HG03520 (cell line): ENCODE measurements around the gene MST1.
A peak's percentile ranks its signal among the peaks of the same experiment; 100 is the strongest.
"Not testable (repeated sequence)": the region's sequence is repeated elsewhere in the genome, so short reads cannot be mapped to it uniquely, and the experiment has no call there.

Experiments
- ATAC-seq: cut with Tn5 transposase; IDR thresholded peaks from one replicate; pipeline ENCODE4 v1.9.1; 2021; ENCODE audit warnings: mild to moderate bottlenecking, moderate library complexity; ENCODE audit not compliant: unreplicated experiment

MST1 gene

DNA sequence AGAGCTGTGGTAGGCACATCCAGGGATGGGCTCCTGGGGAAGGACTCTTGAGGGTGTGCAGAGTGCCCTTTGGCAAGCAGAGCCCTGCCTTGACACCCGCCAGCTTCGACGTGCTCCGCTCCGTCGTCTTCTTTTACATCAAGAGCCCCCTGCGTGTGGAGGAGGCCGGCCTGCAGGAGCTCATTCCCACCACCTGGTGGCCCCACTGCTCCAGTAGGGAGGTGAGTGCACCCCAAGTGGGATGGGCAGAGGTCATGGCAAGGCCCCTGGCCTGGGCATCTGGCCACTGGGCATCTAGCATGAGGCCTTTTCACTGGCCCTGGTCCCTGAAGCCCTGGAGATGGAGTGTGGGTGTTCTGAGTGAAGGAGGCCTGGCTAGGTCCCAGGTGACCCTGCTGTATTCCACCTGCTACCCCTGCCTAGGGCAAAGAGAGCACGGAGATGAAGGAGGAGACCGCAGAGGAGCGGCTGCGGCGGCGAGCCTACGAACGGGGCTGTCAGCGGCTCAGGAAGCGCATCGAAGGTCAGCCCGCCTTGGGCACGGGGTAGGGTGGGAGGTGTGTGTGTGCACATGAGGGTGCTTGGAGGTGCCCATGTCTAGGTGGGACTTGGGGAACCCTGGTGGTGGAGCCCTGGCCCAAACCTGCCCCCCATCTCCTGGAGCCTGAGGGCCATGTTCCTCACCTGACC, 12.3 kb upstream of the MST1 start:
- no peak for ATAC-seq

DNA sequence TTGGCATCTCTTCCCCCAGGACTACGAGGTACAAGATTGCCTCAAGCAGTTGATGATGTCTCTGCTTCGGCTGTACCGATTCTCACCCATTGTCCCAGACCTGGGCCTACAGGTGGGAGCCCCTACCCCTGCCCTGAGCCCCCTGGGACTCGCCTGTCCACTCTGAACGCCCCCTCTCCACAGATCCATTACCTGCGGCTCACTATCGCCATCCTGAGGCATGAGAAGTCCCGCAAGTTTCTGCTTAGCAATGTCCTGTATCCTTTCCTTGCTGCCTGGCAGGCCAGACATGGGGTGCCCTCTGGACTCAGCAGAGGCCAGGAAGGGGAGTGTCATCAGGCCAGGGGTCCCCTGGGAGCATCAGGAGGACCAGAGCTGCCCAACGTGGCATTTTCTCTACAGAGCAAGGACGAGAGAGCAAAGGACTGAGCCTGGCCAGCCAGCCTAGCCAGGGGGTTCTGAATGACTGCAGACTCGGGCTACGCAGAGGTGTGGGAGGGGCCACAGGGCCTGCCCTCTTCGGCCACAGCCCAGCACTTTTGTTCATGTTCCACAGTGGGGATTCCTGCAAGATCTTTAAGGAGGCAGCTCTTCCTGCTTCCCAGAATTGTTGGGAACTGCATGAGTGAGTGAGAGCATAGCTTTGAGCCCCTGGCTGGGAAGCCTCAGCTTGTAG, 11.3 kb upstream of the MST1 start:
- no peak for ATAC-seq

DNA sequence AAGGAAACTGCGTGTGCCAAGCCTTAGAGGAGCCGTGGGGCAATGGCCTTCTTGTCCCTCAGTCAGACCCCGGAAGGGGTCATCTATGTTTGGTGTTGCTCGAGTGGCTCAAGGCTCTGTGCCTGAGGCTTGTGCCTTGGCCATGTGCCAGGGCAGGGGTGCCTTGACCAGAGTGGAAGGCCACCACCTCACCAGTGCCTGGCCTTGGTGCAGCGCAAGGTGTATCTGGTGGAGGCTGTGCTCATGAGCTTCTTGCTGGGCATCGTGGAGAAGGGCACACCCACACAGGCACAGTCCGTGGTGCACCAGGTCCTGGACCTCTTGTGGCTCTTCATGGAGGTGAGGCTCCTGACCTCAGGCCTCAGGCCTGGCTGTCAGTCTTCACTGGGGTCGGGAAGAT, 10.7 kb upstream of the MST1 start:
- ATAC-seq = no peak

DNA sequence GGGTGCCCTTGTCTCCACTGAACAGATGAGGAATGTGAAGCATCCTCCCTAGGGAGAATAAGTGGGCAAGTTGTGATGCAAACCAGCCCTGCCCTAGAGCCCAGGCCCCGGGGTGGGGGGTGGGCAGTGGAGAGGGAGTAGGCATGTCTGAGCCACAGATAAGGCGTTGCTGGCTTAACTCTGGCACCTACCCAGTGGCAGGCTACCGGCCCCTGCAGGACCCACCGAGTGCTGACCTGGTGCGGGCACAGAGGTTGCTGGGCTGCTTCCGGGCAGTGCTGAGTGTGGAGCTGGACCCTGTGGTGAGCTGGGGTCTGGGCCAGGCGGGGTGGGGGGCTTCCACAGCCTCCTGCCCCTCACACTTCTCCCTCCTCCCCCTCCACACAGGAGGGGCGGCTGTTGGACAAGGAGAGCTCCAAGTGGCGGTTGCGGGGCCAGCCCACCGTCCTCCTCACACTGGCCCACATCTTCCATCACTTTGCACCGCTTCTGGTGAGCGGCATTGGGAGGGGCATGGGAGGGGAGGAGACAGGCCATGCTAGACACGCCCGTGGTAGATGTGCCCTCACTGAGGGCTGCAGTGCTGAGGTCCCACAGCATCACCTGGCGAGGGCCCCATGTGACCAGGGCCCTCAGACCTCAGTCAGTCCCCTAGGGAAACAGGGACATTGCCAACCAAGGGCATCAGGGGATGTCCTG, 10.2 kb upstream of the MST1 start:
- no peak for ATAC-seq

DNA sequence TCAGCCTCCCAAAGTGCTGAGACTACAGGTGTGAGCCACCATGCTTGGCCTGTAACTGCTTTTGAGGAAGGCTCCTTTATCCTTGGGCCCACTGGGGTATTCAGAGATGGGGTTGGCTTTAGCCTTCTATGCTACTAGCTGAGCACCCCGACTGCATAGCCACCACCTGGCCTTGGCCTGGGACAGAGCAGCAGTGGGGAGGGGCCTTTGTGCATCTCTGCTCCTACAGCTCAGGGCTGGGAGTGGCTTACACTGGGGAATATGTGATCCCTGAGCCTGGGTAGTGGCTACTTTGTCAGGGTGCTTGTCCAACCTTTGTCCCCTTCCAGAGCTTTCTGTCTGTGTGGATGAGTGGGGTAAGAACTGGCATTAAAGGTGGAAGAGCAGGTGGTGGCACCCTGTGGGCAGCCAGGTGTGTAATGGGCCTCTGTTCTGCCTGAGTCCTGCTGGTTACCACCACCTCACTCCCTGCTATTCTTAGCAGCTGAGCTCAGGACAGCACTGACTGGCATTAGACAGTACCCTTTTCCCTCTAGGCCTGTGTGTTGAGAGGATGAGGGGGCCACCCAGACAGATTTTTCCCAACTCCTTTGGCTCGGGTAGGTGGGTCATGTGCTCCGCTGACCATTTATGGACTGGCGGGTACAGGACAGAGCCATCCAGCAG, 6.2 kb upstream of the MST1 start:
- ATAC-seq = not testable (repeated sequence)

DNA sequence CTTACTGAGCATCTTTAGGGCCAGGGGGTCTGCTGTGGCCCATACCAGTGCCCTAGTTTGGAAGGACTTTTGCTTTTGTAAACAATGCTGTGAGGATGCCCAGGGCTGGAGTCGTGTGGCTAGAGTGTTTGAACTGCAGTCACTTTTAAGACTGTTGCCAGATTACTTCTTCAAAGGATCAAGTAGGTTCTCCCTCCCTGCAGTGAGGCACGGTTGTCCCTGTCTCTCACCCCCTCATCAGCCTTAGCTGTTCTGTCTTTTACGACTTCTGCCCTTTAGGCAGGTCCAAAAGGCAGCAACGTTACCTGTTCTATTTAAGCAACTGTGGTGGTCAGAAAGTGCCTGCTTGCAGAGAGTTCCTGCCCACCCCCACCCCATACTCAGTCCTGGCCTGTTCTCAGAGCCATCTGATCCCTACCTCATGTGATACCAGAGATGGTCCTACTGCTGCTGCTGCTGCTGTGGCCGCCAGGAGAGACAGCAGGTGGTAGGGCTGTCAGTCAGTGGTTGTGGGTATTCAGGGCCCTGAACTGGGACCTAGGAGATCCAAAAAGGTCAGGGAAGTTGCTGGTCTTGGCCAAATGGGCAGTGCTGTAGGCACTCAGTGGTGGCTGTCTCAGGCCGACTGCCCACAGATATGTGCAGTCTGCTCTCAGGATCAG, 5.3 kb upstream of the MST1 start:
- not testable (repeated sequence) for ATAC-seq

DNA sequence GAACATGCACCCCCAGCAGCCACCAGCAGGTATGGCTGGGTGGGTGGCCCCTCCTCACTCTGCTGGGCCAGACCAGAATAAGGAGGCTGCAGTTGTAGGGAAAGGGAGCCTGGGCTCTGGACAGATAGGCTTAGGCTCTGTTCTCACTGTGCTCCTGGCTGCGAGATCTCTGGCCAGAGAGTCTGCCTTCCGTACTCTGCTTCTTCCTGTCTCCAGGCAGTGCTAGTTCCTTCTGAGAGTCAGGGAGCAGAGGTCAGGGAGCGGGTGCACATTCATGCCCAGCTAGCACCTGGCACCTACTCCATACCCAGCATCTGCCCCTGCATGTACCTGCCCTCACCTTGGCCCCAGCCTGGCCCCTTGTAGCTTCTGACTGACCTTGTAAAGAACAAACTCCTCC, 2.2 kb upstream of the MST1 start:
- ATAC-seq = not testable (repeated sequence)

DNA sequence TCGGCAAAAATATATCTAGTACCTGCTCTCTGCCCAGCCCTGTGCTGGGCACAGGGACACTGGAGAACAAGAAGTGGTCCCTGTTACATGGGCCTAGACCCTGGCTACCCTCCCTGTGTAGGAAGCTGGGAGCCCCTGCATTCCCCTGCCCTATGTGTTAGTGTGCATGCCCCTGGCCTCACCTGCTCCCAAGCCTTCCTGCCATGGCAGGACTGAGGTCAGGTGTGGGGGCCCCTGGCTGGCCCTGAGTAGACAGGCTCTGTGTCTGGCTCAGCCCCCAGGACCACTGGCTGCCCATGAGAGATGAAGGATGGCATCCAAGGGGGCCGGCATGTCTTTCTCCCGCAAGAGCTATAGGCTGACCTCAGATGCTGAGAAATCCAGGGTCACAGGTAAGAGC, 1.6 kb upstream of the MST1 start:
- ATAC-seq = not testable (repeated sequence)

DNA sequence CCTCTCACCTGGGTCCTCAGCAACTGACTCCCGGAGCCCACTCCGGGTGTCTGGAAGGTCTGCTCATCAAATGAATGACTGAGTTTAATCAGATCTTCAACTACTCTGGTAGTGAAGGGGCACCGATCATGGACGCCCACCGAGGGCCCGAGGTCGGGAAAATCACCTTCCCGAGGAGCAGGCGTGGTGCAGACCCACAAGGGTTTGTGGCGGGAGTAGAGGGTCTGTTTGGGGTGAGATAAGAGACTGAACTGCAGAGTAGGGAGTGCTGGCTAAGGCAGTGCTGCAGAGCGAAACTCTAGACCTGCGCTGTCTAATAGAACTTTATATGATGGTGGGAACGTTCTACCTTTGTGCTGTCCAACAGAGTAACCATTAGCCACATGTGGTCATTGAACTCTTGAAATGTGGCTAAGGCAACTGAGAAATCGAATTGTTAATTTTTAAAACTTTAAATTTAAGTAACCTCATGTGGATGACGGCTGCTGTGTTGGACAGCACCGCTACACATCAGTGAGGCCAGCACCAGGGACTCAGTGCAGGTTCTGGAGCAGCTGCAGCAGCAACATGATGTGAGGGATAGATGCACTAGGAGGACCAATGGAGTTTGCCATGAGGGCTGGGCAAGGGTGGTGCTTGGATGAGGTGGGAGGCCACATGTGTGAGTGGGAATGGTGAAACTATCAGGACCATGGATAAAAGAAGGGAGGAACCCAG, 792 bp upstream of the MST1 start:
- ATAC-seq = not testable (repeated sequence)

DNA sequence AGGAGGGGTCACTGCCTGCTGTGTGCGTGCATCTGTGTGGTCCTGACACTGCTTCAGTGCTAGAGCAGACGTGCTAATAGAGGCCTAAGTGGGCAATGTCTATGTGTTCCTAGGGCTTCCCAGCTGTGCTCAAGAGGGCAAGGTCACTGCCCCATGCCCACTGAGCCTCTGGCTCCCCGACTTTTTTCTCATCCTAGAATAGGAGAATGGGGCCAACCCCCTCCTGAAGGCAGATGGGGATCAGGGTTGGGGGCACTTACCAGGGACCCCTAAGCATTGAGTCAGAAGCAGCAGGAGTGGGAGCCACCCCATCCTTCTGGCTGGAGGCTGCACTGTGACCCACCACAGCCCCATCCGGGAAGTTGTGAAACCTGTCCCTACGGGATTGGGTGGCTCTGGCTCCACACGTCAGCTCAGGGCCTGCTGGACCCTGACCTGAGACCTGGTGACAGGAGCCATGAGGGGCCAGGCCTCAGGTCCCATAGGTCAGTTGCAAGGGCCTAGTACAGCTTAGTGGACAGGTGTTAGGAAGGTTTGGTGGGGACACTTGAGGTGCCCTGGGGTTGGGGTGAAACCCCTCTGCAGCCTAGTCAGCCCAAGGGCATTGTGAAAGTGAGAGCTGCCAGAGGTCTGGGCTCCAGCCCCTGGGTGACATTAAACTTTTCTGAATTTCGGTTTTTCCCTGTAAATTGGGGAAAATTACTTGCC, 782 bp downstream of the MST1 start:
- ATAC-seq = peak; percentile 4

DNA sequence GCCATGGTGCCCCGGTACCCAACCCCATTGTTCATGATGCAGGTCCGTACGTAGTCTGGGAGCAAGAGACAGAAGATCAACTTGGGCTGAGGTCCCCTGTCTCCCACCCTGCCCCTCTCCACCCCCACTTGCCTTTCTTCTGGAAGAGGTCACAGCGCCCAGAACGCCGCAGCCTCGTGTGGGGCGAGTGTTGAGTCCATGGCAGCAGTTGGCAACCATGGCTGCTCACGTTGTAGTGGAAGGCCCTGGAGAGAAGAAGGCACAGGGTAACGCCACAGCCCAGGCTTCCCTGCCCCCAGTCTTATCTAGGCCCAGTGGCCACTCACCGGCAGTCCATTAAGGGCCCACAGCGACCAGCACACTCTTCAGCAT, 1.9 kb downstream of the MST1 start:
- ATAC-seq = not testable (repeated sequence)

DNA sequence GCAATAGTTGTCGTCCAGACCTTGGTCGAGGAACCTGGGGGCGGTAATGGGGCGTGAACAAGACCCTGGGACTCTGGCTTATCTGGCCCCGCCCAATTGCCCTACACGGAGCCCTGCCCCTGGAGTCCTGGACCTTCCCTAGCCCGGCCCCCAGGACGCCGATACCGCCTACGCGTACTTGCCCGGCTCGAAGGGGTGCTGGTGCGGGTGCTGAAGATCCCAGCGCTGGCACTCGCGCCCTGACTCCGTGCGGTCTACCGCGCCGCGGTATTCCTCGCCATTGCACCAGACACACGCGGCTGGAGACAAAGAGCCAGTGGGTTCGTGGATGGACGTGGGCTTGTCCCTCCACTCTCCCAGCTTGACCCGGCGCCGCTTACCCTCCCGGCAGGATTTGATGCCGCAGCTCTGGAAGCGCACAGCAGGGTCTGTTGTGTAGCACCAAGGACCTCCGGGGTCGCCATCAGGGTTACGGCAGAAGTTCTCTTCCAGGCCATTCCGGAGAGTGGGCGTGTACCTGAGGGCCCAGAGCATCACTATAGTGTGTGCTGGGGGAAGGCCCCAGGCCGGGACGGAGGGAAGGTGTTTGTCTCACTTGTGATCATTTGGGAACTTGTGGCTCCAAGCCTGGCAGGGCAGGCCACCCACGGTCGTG, 2.4 kb downstream of the MST1 start:
- not testable (repeated sequence) for ATAC-seq

DNA sequence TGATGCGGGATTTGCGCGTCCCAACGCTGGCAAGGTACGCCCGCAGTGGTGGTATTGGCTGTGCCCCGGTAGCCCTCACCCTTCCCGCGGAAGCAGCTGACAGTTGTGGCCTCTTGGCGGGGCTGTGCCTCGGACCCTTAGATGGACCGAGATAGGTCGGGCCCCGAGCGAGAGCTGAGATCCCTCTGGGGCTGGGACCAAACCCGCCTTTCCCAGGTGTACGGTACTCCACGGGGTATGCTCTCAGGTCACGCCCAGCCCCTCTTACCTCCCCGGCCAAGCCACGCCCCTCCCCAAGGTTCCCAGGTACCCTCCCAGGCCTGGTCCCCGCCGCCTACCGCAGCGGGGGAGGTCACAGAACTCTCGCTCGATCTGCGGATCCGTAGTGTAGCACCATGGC, 2.9 kb downstream of the MST1 start:
- not testable (repeated sequence) for ATAC-seq

DNA sequence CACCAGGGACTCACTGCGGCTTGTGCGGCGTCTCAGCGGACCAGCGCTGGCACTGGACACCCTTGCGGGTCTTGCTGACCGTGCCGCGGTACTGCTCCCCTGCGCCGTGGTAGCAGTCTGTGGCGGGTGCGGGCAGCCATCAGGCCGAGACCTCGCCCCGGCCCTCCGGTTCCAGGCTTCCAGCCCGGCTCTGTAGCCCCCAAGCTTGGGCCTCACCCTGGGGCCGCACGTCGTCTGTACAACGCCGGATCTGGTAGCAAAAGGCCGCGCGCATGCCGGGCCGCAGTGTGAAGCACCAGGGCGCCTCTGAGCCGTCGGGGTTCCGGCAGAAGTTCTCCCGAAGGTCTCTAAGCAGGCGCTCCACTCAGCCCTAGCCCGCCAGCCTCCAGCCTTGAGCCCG, 3.4 kb downstream of the MST1 start:
- not testable (repeated sequence) for ATAC-seq

DNA sequence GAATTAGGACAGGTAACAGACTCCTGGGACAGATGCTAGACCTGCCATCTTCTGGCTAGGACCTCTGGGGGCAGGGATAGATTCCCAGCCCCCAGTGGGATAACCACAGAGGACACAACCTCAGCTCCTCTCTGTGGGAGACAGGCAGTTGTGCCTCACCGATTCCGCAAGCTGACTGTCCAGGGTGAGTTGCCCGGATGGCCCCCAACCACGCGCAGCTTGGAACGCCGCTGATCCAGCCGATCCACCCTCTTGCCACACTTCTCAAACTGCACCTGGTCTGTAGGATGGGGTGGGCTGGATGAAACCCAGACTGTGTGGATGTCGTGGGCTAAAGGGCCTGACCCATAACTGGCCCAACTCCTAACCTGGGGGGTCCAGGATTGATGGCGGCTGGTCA, 4.2 kb downstream of the MST1 start:
- not testable (repeated sequence) for ATAC-seq

DNA sequence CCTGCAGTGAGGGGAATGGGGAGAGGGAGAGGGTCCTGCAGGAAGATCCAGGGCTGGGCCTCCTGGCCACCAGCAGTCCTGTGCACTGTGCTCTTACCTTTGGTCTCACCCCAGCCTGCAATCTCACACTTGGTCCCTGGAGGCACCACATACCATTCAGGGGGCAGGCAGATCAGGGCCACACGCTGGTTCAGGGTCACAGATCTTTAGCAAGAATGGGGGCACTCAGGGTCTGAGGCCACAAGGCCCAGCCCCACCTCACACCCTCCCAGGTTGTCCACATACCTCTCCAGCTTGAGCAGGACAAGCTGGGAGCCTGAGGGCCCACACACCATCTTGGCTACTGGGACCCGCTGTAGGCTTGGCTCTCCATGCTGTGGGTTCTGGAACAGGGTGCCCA, 4.8 kb downstream of the MST1 start:
- ATAC-seq = not testable (repeated sequence)

DNA sequence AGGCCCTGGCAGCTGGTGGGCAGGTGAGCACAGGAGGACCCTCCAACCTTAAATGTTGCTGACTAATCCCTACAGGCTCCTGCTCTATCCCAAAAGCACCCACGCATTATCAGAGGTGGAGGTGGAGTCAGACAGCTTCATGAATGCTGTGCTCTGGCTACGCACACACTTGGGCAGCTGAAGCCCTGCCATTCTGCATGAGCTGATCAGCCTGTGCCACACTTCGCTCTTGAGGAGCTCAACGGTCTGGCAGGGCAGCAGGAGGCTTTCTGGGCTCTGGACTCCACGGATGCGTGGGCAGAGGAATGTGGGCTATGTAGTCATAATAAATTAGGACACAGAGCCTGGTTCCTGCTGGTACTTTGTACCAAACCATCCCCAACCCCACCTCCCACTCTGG, 6.1 kb downstream of the MST1 start:
- ATAC-seq = no peak

DNA sequence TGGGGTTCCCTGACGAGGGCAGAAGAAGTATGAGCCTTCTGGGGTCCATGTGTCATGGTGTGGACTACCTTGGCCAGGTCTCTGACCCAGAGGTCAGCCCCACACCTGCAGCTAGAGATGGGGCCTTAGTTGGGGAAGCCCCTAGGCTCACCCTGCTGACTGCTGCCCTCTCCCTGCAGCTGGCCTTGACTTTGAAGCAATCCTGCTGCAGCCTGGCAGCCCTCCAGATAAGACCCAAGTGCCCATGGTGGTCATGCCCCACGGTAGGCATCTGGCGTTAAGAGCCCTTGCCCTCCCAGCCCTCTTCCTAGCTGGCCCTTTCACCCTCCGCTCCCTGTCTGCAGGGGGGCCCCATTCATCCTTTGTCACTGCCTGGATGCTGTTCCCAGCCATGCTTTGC, 7.7 kb downstream of the MST1 start:
- no peak for ATAC-seq

DNA sequence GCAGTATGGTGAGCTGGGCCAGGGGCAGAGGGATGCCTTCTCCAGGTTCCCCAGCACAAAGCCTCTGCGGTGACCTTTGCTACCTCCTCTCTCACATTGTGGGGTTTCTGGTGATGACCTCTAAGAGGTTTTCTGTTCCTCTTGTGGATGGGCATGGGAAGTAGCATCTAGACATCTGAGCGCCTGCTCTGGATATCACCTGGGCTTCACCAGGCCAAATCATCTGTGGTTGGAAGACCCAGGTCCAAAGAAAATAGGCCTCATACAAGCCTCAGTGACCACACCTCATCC, 8.1 kb downstream of the MST1 start:
- no peak for ATAC-seq
